Panc1 (cell line): Measurements from ENCODE around the gene CNGB1. TPM values are rescaled to one million over a fixed set of nuclear protein-coding genes. Genes with fewer than 3 reads are reported as not detected.

Experiments used
- ATAC-seq: fragments of 200-7000 bp; cut with Tn5 transposase; 2 replicates; pipeline ENCODE4 v1.9.1; 2020; ENCODE audit warnings: mild to moderate bottlenecking, moderate library complexity
- BruUV-seq: library from RNA; stranded (reverse); fragments of 400-500 nt; replicated peaks from 2 replicates; lab custom pipeline; 2021; lab: Mats Ljungman, UMichigan
- CTCF ChIA-PET: fragments of 300-600 bp; sonication (Branson Sonifier 250); formaldehyde crosslinking; loops from one replicate; lab custom pipeline; 2022; ENCODE audit warnings: antibody characterized with exemption; lab: Charles Lee
- POLR2A ChIA-PET: fragments of 300-600 bp; sonication (Branson Sonifier 250); formaldehyde crosslinking; loops from one replicate; lab custom pipeline; 2022; ENCODE audit warnings: antibody characterized with exemption; lab: Charles Lee
- DNase-seq: peaks from one replicate; pipeline ENCODE4 v3.0.0-alpha.2; 2010; ENCODE audit warnings: low read depth, low spot score
- H3K27ac ChIP-seq: 2 replicates; pipeline ENCODE4 v1.5.1; 2011; ENCODE audit warnings: mild to moderate bottlenecking, low read length, inconsistent platforms
- H3K27me3 ChIP-seq: fragments of 200-500 bp; sonication (Bioruptor generic); 2 replicates; pipeline ENCODE4 v1.6.0; 2014; ENCODE audit warnings: low read length, inconsistent platforms; ENCODE audit not compliant: control insufficient read depth, insufficient read depth
- H3K36me3 ChIP-seq: fragments of 200-500 bp; sonication (Bioruptor generic); 2 replicates; pipeline ENCODE4 v1.5.1; 2014; ENCODE audit warnings: inconsistent platforms, mild to moderate bottlenecking, low read length, moderate library complexity; ENCODE audit not compliant: control insufficient read depth, insufficient read depth
- H3K4me1 ChIP-seq: 2 replicates; pipeline ENCODE4 v1.5.1; 2011; ENCODE audit warnings: inconsistent platforms, mild to moderate bottlenecking, low read length, moderate library complexity; ENCODE audit not compliant: control insufficient read depth, insufficient read depth
- H3K4me3 ChIP-seq, 2 experiments: 2 replicates each; pipeline ENCODE4 v1.5.1; 2011 to 2012; ENCODE audit warnings: low read depth in 2 of 2, low read length in 2 of 2, mild to moderate bottlenecking in 2 of 2, inconsistent platforms in 1 of 2, moderate library complexity in 1 of 2
- H3K9me3 ChIP-seq: fragments of 200-500 bp; sonication (Bioruptor generic); 2 replicates; pipeline ENCODE4 v1.5.1; 2014; ENCODE audit warnings: low read depth, mild to moderate bottlenecking, inconsistent platforms, low read length, moderate library complexity; ENCODE audit not compliant: control insufficient read depth, insufficient read depth
- POLR2AphosphoS5 ChIP-seq: IDR thresholded peaks from 2 replicates; pipeline ENCODE4 v1.6.1; 2012; ENCODE audit warnings: mild to moderate bottlenecking, low read depth, low read length, moderate library complexity
- SIN3A ChIP-seq: IDR thresholded peaks from 2 replicates; pipeline ENCODE4 v1.6.1; 2012; ENCODE audit warnings: low read depth, mild to moderate bottlenecking, low read length, moderate library complexity, borderline replicate concordance; ENCODE audit not compliant: insufficient read depth
- TCF7L2 ChIP-seq: IDR thresholded peaks from 2 replicates; pipeline ENCODE4 v1.6.1; 2011; ENCODE audit warnings: mild to moderate bottlenecking, low read depth, low read length, inconsistent platforms
- in situ Hi-C: cut with HindIII; loops from 2 replicates; pipeline ENCODE4 v1.10.0; 2016; ENCODE audit warnings: low sequenced_read_pairs, low pct_unique_long_range_greater_than_20kb
- intact Hi-C: fragments of 100-400 bp; cut with micrococcal nuclease; formaldehyde crosslinking; loops from one replicate; pipeline ENCODE4 v1.10.0; 2022; ENCODE audit not compliant: unreplicated experiment
- total RNA-seq: library from RNA; stranded (reverse); gene quantifications from one replicate; pipeline ENCODE4 v1.2.1, GENCODE V29; 2021; ENCODE audit not compliant: unreplicated experiment
- TF ChIP-seq, protein P1 (sequence below): fragments of 450-650 bp; IDR thresholded peaks from 2 replicates; pipeline ENCODE4 v1.5.1; 2017; ENCODE audit warnings: mild to moderate bottlenecking
- TF ChIP-seq, protein P2 (sequence below), 2 experiments: IDR thresholded peaks; 2 replicates each; pipeline ENCODE4 v1.6.1; 2011 to 2012; ENCODE audit warnings: low read depth in 2 of 2, control low read depth in 1 of 2, low read length in 1 of 2, mild to moderate bottlenecking in 1 of 2, moderate library complexity in 1 of 2; ENCODE audit not compliant: insufficient read depth in 1 of 2

The CNGB1 gene
- total RNA-seq, 1 experiment from 2014 or later = not detected

DNA sequence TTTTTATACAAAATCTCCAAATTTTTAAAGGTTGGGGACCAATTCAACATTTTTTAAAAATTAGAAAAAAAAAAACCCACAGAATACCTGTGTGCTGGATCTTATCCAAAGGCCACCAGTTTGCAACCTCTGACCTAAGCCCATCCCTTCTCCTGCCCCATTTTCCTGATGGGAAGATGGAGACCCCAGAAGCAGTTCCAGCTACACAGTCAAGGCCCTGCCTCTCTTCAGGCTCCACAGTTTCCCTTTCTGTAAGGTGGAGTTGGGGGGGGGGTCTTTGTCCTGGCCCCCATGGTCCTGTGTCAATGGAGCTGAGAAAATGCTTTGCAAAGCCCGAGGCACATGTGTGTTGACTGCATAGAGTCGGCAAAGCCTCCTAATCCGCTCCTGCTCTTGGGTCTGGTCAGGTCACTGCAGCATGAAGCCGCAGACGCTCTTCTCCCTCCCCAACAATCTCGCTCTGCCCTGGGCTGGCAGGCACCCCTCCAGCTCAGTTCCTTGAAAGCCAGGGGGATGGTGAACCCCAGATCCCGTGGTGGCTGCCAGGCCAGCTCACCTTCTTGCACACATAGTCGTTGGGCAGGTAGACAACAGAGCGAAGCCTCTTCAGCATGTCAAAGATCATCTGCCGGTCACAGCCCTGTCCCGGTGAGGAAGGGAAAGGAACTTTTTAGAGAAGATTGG is 70.0 kb downstream of the CNGB1 start:
- Histone ChIP-seq H3K27ac (no peak overlapping the region), H3K4me1 (no peaks in the 10 kb centered on the region), H3K9me3 (no peaks in the 10 kb centered on the region), H3K27me3 (no peaks in the 10 kb centered on the region), H3K36me3 (no peaks in the 10 kb centered on the region), H3K4me3 (no peak overlapping the region)
- no TSS peak for BruUV-seq
- ATAC-seq (no peak), DNase-seq (no peak)
- intact Hi-C loops (no loop called here), in situ Hi-C loops (no loop called here)
- CTCF ChIA-PET = no interaction called here
- POLR2A ChIA-PET = no interaction called here
- no peak for TF ChIP-seq POLR2AphosphoS5
- TF ChIP-seq, protein P1, sequence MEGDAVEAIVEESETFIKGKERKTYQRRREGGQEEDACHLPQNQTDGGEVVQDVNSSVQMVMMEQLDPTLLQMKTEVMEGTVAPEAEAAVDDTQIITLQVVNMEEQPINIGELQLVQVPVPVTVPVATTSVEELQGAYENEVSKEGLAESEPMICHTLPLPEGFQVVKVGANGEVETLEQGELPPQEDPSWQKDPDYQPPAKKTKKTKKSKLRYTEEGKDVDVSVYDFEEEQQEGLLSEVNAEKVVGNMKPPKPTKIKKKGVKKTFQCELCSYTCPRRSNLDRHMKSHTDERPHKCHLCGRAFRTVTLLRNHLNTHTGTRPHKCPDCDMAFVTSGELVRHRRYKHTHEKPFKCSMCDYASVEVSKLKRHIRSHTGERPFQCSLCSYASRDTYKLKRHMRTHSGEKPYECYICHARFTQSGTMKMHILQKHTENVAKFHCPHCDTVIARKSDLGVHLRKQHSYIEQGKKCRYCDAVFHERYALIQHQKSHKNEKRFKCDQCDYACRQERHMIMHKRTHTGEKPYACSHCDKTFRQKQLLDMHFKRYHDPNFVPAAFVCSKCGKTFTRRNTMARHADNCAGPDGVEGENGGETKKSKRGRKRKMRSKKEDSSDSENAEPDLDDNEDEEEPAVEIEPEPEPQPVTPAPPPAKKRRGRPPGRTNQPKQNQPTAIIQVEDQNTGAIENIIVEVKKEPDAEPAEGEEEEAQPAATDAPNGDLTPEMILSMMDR = no peak
- TF ChIP-seq TCF7L2 = no peak

DNA sequence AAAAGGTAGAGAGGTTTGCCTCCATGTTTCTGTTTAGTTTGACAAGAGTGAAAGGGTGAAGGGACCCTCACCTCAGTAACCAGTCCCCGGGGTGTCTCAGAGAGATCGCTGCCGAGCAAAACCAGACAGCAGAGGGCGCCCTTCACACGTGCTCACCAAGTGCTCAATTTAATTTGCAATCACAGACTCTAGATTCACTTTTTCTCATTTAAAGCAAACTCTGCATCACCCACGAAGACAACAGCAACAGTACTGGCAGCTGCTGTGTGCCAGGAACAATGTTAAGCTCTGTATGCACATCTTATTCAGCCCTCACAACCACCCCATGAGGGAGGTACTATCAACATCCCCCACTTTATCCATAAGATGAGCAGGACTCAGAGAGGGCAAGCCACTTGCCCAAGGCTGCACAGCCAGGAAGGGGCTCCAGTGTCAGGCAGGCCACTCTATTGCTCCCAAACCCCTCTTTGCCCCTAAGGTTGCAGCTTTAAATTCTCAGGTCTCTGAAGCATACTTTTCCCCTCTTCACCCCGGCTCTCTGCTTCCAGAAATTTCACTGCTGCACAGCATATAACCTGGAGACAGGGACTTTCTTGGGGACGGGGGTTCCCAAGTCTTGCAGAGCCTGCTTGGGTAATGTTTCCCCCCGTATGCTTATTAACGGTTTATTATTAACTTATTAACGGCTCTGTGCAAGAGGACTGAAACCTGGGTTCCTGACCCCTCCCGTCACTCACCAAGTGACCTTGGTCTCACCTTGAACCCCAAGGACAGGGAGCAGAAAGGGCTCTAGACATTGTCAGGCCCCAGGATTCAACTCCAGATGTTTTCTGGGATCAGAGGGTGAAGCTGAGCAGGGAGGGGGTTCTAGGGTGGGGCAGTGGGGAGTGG is 70.9 kb downstream of the CNGB1 start:
- Histone ChIP-seq H3K27me3 (no peaks in the 10 kb centered on the region), H3K9me3 (no peaks in the 10 kb centered on the region), H3K4me1 (no peaks in the 10 kb centered on the region), H3K27ac (no peak overlapping the region), H3K4me3 (no peak overlapping the region), H3K36me3 (no peaks in the 10 kb centered on the region)
- in situ Hi-C loops (no loop called here), intact Hi-C loops (loop anchor here (2.0 kb wide), 1 partner anchor 105 kb away; no protein-coding TSS in a partner anchor)
- peak; percentile 74 for ATAC-seq
- peak; percentile 36 for DNase-seq
- ChIA-PET CTCF (no interaction called here), POLR2A (no interaction called here)
- BruUV-seq = no TSS peak
- TF ChIP-seq SIN3A (no peak), POLR2AphosphoS5 (no peak)
- TF ChIP-seq, protein P2, sequence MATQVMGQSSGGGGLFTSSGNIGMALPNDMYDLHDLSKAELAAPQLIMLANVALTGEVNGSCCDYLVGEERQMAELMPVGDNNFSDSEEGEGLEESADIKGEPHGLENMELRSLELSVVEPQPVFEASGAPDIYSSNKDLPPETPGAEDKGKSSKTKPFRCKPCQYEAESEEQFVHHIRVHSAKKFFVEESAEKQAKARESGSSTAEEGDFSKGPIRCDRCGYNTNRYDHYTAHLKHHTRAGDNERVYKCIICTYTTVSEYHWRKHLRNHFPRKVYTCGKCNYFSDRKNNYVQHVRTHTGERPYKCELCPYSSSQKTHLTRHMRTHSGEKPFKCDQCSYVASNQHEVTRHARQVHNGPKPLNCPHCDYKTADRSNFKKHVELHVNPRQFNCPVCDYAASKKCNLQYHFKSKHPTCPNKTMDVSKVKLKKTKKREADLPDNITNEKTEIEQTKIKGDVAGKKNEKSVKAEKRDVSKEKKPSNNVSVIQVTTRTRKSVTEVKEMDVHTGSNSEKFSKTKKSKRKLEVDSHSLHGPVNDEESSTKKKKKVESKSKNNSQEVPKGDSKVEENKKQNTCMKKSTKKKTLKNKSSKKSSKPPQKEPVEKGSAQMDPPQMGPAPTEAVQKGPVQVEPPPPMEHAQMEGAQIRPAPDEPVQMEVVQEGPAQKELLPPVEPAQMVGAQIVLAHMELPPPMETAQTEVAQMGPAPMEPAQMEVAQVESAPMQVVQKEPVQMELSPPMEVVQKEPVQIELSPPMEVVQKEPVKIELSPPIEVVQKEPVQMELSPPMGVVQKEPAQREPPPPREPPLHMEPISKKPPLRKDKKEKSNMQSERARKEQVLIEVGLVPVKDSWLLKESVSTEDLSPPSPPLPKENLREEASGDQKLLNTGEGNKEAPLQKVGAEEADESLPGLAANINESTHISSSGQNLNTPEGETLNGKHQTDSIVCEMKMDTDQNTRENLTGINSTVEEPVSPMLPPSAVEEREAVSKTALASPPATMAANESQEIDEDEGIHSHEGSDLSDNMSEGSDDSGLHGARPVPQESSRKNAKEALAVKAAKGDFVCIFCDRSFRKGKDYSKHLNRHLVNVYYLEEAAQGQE (IDR thresholded peaks at IDR 0.05; ENCODE audit: insufficient read depth in 1 of 2, low read depth in 2 of 2, low read length in 1 of 2) = no peak
- TF ChIP-seq, protein P1 = peak; percentile 87
